KOPT-K1 (cell line): ENCODE results near the gene LRRC2.
A peak's percentile ranks its signal among the peaks of the same experiment; 100 is the strongest.

Experiments used
- H3K27ac ChIP-seq: fragments of 200-600 bp; sonication (generic); 2 replicates; pipeline ENCODE4 v1.5.1; 2016; ENCODE audit warnings: antibody characterized with exemption, mild to moderate bottlenecking, low read depth, low read length; ENCODE audit not compliant: poor library complexity, severe bottlenecking
- H3K36me3 ChIP-seq: fragments of 200-600 bp; sonication (generic); 2 replicates; pipeline ENCODE4 v1.5.1; 2017; ENCODE audit warnings: antibody characterized with exemption, mild to moderate bottlenecking, low read length, moderate library complexity; ENCODE audit not compliant: insufficient read depth
- H3K9me3 ChIP-seq: fragments of 200-600 bp; sonication (generic); 2 replicates; pipeline ENCODE4 v1.5.1; 2017; ENCODE audit warnings: antibody characterized with exemption, low read length, mild to moderate bottlenecking; ENCODE audit not compliant: insufficient read depth, poor library complexity, severe bottlenecking

The LRRC2 gene

DNA sequence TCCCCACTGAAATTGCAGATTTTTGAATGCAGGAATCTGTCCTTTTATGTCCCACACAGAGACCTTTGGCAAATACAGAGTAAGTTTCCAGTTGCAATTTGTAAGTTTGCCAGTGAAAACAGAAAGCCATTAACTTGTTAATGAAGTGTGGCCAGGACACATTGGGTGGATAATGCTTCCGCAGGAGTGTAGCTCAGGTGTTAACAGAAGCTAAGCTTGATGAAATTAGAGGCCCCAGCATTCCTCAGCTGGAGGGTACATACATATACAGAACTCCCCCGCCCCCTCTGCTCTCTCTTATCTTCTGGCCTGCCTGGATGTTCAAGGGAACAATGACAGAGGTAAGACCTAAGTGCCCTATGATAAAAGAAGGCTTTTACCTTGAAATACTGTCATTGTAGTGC is 8.1 kb upstream of the LRRC2 start:
- no peaks in the 10 kb centered on the region for H3K36me3 ChIP-seq
- no peak overlapping the region for H3K27ac ChIP-seq
- H3K9me3 ChIP-seq, result no peaks in the 10 kb centered on the region

DNA sequence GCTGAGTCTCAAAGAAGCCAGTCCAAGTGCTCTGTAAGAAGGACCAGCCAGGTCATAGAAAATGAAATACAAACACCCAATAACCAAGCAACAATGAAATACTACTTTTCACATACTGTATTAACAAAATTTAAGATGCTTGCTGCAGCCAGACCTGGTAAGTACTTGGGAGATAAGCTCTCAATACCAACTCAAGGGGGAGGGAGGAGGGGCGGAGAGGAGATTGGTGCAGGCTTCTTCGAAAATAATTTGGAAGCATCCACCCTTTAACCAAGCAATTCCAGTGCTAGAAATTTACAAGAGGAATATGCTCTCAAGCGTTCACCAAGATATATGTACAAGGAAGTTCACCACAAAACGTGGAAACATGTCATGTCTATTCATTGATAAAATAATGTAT is 7.6 kb upstream of the LRRC2 start:
- Histone ChIP-seq H3K27ac (no peak overlapping the region), H3K9me3 (no peaks in the 10 kb centered on the region), H3K36me3 (no peaks in the 10 kb centered on the region)

DNA sequence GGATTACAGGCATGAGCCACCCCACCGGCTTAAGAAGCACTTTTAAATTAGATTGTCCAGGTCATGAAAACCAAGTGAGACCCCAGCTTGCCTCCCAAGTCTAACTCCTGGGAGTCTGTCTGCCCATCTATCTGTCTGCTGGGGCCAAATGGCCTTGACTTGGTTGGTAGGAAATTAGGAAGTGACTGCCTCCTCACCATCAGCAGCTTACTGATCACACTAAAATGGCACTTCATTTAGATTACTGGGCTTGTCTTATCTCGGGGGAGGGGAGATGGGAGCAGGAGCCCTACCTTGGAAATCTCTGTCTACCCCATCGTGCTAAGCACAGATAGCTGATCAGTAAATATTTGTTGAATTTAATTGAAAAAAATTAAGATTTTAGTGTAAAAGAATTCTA is 5.6 kb upstream of the LRRC2 start:
- Histone ChIP-seq H3K36me3 (no peaks in the 10 kb centered on the region), H3K9me3 (no peaks in the 10 kb centered on the region), H3K27ac (no peak overlapping the region)

DNA sequence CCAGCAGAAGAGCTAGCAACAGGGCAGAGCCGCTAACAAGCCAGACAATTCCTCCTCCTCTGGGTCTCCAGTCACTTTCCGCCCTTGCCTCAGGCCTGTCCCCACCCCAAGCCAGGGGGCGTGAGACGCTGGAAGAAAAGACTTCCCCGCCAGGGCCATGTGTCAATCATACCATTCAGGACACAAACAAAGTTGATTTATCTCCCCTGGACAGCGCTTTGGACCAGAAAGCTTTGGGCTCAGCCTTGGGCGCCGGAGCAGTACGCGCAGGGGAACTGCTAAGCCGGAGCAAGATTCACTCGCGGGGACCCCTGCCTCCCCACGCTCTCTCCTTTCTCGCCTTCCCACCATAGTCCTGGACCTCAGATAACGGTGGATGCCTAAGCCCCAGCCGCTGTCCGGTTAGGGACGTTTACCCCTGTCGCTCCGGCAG is 479 bp downstream of the LRRC2 start:
- Histone ChIP-seq H3K9me3 (peaks cover 5% of the 10 kb centered on the region), H3K36me3 (no peaks in the 10 kb centered on the region), H3K27ac (no peak overlapping the region)

DNA sequence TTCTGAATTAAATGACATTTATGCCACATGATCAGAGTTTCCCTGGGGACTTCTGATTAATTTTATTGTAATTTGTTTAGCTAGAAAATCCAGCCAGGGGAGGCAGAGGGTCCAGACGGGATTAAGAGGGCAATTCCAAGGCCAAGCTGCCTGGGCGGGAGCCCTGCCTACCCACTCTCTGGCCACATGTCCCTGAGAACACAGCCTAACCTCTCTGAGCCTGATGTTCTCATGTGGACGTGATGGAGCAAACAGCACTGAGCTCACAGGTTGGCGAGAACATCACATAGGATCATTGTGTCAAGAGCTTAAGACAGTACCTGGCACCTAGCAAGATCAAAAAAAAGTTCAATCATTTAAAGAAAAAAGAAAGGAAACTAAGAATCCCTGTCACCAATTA is 1.0 kb downstream of the LRRC2 start:
- H3K36me3 ChIP-seq, result no peaks in the 10 kb centered on the region
- H3K9me3 ChIP-seq, result peaks cover 5% of the 10 kb centered on the region
- H3K27ac ChIP-seq, result no peak overlapping the region

DNA sequence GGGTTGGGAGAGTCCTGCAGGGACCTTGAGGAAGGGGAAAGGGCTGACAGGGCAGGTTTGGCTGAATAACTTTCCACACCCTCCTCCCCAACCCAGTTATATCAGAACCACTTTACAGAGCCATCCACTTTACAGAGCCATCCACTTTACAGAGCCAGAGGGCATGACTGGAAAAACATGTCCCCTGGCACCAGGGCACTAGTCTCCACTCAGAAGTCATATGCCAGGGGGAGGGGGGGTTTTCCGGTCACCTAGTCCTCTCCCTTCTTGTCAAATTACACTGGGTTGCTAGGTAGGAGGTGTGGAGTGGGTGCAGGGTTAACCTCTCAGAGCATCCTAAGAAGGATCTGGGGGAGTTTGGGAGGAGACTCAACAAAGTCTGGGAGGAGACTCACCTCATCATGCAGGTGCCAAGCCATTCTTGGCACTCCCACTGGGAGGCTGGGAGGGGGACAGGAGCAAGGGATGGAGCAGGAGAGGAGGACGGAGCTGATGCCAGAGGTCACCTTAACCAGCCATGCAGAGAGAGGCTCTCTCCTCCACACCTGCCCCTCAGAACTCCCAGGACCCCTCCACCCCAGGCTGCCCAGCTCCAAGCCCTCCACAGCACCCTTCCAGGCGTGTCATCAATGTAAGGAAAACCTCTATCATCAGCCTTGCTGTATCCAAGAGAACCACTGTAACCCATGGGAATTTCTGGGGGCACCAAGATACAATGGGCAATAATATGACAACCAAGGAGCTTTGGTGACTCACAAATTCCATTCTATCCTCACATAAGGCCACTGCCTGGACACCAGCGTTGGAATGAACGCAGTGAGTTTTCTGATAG is 1.7 kb downstream of the LRRC2 start:
- H3K27ac ChIP-seq, result no peak overlapping the region
- H3K36me3 ChIP-seq, result no peaks in the 10 kb centered on the region
- H3K9me3 ChIP-seq, result peaks cover 5% of the 10 kb centered on the region

DNA sequence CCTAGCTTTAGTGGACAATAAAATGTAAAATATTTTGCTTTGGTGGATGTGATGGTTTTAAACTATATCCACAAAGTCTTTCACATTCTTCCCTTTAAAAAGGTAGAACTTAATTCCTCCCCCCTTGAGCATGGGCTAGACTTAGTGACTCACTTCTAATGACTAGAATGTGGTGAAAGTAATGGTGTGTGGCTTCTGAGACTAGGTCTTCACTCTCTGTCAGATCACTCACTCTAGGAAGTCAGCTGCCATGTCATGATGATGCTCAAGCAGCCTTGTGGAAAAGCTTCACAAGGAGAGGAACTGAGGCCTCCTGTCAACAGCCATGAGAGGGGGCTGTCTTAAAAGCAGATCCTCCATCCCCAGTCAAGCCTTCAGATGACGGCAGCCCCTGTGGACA is 4.2 kb downstream of the LRRC2 start:
- Histone ChIP-seq H3K9me3 (peaks cover 5% of the 10 kb centered on the region), H3K36me3 (no peaks in the 10 kb centered on the region), H3K27ac (no peak overlapping the region)

DNA sequence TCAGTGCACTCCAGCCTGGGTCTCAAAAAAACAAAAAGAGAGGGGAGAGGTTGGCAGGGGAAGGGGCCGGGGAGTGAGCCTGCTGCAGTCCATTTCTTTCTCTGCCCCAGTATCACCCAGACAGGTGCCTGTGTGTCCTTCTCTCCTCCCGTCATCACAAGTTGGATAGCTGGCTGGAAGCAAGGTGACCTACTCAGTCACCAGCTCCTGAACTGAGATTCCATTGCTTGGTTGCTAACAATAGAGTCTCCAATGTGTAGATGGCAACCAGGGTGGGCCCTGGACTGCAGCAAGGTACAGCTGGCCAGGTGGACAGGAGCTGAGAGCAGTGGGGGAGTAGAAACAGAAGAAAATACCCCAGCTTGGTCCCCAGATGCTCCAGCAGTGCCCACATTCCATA is 4.6 kb downstream of the LRRC2 start:
- no peak overlapping the region for H3K27ac ChIP-seq
- H3K36me3 ChIP-seq, result no peaks in the 10 kb centered on the region
- H3K9me3 ChIP-seq, result peaks cover 5% of the 10 kb centered on the region

DNA sequence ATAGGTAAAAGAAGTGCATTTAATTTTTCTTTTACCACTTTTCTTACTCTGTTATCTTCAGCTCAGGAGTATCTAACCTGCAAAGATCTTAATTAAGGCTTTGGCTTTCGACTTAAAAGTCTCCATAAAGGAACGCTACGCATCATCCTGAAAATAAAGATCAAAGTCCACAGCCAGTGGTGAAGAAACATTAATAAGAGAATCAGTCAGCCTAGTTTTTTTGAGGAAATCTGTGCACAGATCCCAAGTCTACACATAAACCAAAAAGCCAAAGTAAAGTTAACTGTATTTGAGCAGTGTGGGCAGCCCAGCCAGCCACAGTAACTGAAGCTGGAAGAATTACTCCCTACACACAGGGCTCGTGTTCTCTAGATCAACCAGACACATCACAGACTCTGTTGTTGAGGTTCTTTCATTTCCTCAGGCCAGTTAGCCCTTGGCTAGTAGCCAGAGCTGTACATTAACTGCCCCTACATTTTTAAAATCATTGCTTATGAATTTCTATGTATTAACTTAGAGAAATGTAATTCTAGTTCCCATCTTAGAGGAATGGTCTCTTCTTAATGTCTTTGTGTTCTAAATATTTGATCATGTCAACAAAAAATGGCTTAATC is 6.9 kb downstream of the LRRC2 start:
- Histone ChIP-seq H3K36me3 (no peaks in the 10 kb centered on the region), H3K9me3 (peaks cover 5% of the 10 kb centered on the region), H3K27ac (no peak overlapping the region)

DNA sequence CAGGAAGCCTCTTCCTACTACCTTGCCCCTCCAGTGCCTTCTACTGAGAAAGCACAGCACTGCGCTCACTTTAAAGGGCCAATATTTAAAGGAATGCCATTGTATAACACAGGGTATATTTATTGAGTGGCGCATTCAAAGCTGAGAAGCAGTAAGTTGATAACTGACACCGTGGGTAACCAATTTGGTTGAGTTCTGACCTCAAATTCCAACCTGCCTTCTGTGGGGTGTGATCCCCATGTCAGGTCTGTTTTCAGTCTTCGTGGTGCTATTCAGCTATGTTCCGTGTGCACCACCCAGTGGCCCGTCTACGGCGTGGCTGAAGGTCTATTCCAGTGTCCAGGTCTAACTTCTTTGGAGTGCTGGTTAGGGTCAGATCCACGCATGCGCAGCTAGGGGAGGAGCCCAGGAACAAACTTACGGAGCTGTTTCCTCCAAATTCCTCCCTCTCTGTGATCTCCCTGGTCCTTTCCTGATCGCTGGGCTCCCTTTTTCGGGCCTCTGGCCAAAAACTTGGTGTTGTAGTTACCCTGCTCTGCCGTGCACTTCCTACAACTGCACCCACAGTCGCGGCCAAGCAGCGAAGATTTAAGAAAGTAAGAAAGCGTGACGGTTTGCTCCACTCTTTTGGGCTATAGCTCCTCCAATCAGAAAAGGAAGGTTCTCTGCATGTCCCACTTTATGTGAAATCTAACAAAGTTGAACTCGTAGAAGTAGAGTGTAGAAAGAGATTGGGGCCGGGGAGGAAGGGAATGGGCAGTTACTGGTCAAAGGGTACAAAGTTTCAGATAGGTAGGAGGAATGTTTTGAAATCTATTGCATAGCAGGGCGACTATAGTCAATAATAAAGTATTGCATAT is 7.7 kb downstream of the LRRC2 start:
- H3K36me3 ChIP-seq, result no peaks in the 10 kb centered on the region
- peaks cover 5% of the 10 kb centered on the region for H3K9me3 ChIP-seq
- peak overlapping the region; percentile 70 for H3K27ac ChIP-seq

DNA sequence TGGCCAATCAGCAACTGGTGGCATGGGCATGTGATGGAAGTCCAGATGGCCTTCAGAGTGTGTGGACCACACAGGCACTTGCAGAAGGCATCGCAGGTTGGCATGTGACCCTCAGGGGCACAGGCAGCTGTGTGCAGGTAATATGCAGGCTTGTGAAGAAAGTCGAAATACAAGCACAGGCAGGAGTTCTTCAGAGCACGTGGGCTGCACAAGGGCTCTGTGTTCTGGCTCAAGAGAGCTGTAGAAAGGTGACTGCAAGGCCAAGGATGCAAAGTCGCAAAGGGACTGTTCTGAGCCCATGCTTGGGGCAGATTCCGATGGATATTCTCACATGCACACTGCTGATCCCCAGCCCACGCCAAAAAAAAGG is 8.3 kb downstream of the LRRC2 start:
- peak overlapping the region; percentile 70 for H3K27ac ChIP-seq
- peaks cover 5% of the 10 kb centered on the region for H3K9me3 ChIP-seq
- no peaks in the 10 kb centered on the region for H3K36me3 ChIP-seq

DNA sequence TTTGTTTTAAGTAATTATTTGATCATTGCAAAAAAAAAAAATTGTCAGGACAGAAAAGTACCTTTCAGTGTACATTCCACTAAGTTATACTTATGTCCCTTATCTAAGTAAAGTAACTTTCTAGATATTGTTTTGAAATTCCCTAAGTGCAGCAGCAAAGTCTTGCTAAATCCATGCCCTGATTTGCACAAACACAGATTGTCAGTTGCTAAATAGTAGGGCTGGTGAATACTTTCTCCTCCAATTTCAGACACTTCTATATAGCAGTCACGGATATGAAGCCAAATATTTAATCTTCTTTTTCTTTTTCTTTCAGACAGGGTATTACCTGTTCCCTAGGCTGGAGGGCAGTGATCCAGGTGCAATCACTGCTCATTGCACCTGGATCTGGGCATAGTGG is 12.9 kb downstream of the LRRC2 start:
- no peak overlapping the region for H3K27ac ChIP-seq
- H3K9me3 ChIP-seq, result no peaks in the 10 kb centered on the region
- no peaks in the 10 kb centered on the region for H3K36me3 ChIP-seq

DNA sequence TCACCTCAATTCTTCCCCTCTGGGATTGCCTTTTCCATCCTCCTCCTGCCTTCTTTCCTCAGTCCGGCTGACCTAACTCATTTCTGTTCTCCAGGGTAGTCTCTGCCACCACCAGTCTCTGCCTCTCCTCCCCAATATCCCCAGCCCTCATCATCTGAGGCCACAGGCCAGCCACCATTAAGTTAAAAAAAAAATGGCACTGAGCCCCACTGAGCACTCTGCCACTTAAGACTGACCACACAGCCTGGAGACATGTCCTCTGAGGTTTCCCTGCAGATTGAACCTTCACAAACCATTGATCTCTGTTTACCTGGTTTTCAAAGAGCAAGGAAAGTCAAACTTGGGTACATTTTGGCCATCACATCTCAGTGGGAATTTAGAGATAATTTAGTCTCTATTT is 13.6 kb downstream of the LRRC2 start:
- Histone ChIP-seq H3K36me3 (no peaks in the 10 kb centered on the region), H3K27ac (no peak overlapping the region), H3K9me3 (no peaks in the 10 kb centered on the region)

DNA sequence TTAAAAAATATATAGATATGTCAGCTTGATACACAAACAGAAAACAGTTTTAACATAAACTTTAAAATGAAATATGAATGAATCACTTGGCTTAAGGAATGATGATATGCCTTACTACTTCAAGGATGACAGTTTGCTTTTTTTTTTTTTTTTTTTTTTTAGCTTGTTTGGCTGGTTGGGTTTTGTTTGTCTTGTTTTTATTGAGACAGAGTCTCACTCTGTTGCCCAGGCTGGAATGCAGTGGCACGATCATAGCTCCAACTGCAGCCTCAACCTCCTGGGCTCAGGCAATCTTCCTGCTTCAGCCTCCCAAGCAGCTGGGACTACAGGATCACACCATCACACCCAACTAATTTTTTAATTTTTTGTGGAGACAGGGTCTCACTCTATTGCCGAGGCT is 14.5 kb downstream of the LRRC2 start:
- H3K36me3 ChIP-seq, result no peaks in the 10 kb centered on the region
- H3K9me3 ChIP-seq, result no peaks in the 10 kb centered on the region
- no peak overlapping the region for H3K27ac ChIP-seq

DNA sequence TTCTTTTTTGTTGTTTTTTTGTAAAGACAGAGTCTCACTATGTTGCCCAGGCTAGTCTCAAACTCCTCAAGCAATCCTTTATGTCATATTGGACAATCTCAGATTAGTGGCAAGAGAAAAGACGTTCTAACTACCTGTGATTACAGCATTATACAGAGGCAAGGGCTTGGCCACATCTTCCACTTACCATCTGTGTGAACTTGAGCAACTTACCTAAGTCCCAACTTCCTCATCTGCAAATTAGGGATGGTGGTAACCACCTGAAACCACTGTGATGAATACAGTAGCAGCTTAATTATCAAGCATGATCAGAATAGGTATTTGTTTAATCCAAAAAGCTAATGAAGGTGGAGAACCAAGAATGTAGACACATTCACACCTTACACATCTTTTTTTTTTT is 16.1 kb downstream of the LRRC2 start:
- peak overlapping the region; percentile 75 for H3K27ac ChIP-seq
- H3K36me3 ChIP-seq, result no peaks in the 10 kb centered on the region
- H3K9me3 ChIP-seq, result no peaks in the 10 kb centered on the region
